Inflammatory macrophage treated with lipopolysaccharide for 4 hours (primary cell): ENCODE results near the gene C16orf95.
"Not testable (repeated sequence)": the region's sequence is repeated elsewhere in the genome, so short reads cannot be mapped to it uniquely, and the experiment has no call there.

Source experiments
- DNase-seq: peaks from one replicate; pipeline ENCODE4 v3.0.0-alpha.2; 2020

C16orf95 gene

GRCh38 chr16:87284183-87284582, 33.0 kb downstream of the C16orf95 start:
- DNase-seq = no peak

- no peak for DNase-seq
Measured at GRCh38 chr16:87279094-87279658, 38.0 kb downstream of the C16orf95 start.

GRCh38 chr16:87278191-87279093, 38.8 kb downstream of the C16orf95 start:
- peak; percentile 44 for DNase-seq

- DNase-seq = no peak
Measured at GRCh38 chr16:87276924-87277323, 40.3 kb downstream of the C16orf95 start.

GRCh38 chr16:87276091-87276701, 41.0 kb downstream of the C16orf95 start:
- no peak for DNase-seq

GRCh38 chr16:87274794-87275193, 42.4 kb downstream of the C16orf95 start:
- DNase-seq = no peak

- DNase-seq = no peak
Measured at GRCh38 chr16:87273471-87274030, 43.6 kb downstream of the C16orf95 start.

GRCh38 chr16:87271256-87271655, 45.9 kb downstream of the C16orf95 start:
- DNase-seq = no peak

GRCh38 chr16:87267566-87267965, 49.6 kb downstream of the C16orf95 start:
- DNase-seq = no peak

- no peak for DNase-seq
Measured at GRCh38 chr16:87266846-87267245, 50.3 kb downstream of the C16orf95 start.

- no peak for DNase-seq
Measured at GRCh38 chr16:87265261-87265660, 51.9 kb downstream of the C16orf95 start.

- DNase-seq = no peak
Measured at GRCh38 chr16:87264634-87265033, 52.6 kb downstream of the C16orf95 start.

GRCh38 chr16:87263418-87264052, 53.7 kb downstream of the C16orf95 start:
- DNase-seq = no peak

- no peak for DNase-seq
Measured at GRCh38 chr16:87259431-87259830, 57.8 kb downstream of the C16orf95 start.

GRCh38 chr16:87258653-87259052, 58.5 kb downstream of the C16orf95 start:
- not testable (repeated sequence) for DNase-seq

- DNase-seq = no peak
Measured at GRCh38 chr16:87255866-87256265, 61.3 kb downstream of the C16orf95 start.

- no peak for DNase-seq
Measured at GRCh38 chr16:87254734-87255133, 62.5 kb downstream of the C16orf95 start.

GRCh38 chr16:87254296-87254695, 62.9 kb downstream of the C16orf95 start:
- DNase-seq = no peak

GRCh38 chr16:87253536-87253935, 63.7 kb downstream of the C16orf95 start:
- DNase-seq = no peak
